GM19238 (cell line): ENCODE measurements around the gene PHKA2.
"Not testable (repeated sequence)": the region's sequence is repeated elsewhere in the genome, so short reads cannot be mapped to it uniquely, and the experiment has no call there.

Source experiments
- DNase-seq: peaks from one replicate; pipeline ENCODE4 v3.0.0; 2011; ENCODE audit warnings: low spot score; ENCODE audit not compliant: insufficient read length

PHKA2 gene, protein sequence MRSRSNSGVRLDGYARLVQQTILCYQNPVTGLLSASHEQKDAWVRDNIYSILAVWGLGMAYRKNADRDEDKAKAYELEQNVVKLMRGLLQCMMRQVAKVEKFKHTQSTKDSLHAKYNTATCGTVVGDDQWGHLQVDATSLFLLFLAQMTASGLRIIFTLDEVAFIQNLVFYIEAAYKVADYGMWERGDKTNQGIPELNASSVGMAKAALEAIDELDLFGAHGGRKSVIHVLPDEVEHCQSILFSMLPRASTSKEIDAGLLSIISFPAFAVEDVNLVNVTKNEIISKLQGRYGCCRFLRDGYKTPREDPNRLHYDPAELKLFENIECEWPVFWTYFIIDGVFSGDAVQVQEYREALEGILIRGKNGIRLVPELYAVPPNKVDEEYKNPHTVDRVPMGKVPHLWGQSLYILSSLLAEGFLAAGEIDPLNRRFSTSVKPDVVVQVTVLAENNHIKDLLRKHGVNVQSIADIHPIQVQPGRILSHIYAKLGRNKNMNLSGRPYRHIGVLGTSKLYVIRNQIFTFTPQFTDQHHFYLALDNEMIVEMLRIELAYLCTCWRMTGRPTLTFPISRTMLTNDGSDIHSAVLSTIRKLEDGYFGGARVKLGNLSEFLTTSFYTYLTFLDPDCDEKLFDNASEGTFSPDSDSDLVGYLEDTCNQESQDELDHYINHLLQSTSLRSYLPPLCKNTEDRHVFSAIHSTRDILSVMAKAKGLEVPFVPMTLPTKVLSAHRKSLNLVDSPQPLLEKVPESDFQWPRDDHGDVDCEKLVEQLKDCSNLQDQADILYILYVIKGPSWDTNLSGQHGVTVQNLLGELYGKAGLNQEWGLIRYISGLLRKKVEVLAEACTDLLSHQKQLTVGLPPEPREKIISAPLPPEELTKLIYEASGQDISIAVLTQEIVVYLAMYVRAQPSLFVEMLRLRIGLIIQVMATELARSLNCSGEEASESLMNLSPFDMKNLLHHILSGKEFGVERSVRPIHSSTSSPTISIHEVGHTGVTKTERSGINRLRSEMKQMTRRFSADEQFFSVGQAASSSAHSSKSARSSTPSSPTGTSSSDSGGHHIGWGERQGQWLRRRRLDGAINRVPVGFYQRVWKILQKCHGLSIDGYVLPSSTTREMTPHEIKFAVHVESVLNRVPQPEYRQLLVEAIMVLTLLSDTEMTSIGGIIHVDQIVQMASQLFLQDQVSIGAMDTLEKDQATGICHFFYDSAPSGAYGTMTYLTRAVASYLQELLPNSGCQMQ

DNA sequence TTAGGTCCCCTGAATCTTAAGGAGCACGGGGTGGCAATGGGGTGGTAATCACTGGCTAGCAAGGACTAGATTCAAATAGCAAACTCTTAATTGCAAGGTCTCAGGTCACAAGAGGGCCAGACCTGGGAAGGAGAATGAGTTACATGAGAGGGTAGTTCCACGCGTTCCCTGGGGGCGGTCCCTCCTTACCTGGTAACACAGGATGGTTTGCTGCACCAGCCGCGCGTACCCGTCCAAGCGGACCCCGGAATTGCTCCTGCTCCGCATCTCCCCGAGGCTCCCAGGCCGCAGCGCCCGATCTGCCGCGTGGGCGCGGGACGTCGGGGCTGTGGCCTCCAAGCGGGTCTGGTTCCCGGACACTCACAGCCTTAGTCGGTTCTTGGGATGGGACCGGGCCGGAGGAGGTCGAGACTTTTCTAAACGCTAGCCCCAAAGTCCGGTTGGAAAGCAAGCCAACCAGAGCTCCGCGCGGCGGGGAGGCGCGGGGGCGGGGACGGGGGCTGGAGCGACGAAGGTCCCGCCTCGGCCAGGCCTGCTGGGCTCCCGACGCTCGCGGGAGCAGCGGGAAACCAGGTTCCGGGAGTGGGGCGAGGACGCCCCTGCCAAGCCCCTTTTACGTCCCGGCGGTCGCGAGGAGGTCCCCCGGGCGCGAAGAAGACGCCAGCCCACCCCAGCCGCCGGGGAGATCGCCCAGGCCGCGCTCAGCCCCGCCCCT, at the start of gene PHKA2:
Gene PHKA2, minus strand, starts transcription at position 449 of the 715 bp plus-strand sequence. Its CDS starts 182 bp downstream, at position 267.
- peak; percentile 30 for DNase-seq

DNA sequence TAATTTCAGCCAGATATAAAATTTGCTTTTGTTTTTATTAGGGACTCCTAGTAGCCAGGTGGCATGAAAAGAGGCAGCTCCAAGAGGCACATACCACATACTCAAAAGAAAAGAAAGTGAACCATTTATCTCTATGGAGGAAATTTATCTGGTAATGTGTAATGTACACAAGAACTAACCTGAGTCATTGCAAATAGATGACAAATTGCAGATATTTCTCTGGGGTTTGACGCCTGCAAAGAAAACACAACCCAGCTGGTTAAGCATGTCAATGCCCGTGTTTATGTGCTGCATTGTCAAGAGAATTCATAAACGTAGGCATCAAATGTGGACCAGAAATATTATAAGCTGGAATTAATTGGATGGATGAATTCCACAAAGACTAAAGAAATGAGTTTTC, 46.9 kb upstream of the PHKA2 start:
- no peak for DNase-seq

DNA sequence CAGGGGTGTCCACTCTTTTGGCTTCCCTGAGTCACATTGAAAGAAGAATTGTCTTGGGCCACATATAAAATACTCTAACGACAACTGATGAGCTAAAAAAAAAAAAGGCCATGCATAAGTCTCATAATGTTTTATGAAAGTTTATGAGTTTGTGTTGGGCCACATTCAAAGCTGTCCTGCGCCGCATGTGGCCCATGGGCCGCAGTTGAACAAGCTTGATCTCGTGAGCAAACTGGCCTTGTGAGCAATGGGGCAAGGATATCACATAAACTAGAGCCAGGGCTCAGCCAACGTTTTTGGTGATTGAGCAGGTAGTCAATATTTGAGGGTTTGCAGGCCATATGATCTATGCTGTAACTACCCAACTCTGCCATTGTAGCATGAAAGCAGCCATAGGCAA, 44.6 kb upstream of the PHKA2 start:
- DNase-seq: no peak

DNA sequence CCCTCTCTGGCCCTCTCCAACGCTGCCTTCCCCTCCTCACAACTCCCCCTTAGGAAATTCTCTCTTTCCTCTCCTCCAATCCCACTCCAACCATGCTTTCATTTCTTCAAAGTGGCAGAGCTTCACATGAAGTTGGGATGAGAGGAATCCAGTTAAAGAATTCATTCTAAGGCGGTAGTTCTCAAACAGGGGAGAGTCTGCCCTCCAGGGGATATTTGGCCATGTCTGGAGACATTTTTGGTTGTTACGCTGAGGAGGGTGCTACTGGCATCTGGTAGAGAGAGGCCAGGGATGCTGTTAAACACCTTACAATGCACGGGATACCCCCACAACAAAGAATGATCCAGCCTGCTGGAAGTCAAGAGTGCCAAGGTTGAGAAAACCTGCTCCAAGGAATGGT, 40.5 kb upstream of the PHKA2 start:
- no peak for DNase-seq

DNA sequence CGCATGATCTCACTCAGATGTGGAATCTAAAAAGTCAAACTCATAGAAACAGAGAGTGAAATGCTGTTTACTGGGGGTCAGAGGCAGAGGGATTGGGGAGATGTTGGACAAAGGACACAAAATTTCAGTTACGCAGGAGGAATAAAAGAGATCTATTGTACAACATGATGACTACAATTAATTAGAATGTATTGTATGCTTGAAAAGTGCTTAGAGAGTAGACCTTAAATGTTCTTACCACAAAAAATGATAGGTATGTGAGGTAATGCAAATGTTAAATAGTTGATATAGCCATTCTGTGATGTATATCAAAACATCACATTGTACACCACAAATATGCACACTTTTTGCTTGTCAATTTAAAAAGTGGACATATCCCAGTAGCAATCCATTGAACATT, 36.1 kb upstream of the PHKA2 start:
- DNase-seq: no peak

DNA sequence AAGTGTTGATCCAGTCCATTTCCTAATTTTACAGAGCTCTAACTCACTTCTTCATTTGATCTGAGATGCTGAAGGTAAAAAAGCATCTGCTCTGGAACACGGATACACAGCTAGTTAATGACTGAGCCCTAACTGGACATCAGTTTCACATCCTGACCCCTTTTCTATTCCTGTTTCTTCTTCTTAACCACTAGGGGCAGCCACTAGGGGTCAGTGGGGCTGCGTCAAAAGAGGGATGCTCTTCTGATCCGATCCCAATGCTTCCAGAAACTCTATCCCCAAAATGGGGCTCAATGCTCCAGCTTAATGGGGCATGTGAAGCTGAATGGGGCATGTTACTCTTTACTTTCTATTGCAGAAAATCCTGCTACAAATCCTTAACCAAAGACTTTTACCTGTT, 33.4 kb upstream of the PHKA2 start:
- DNase-seq: no peak

DNA sequence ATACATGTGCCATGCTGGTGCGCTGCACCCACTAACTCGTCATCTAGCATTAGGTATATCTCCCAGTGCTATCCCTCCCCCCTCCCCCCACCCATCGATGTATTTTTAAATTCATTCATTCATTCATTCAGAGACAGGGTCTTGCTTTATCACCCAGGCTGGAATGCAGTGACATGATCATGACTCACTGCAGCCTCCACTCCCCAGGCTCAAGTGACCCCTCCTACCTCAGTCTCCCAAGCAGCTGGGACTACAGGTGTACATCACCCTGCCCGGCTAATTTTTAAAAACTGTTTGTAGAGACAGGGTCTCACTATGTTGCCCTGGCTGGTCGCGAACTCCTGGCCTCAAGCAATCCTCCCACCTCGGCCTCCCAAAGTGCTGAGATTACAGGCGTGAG, 32.7 kb upstream of the PHKA2 start:
- DNase-seq: not testable (repeated sequence)

DNA sequence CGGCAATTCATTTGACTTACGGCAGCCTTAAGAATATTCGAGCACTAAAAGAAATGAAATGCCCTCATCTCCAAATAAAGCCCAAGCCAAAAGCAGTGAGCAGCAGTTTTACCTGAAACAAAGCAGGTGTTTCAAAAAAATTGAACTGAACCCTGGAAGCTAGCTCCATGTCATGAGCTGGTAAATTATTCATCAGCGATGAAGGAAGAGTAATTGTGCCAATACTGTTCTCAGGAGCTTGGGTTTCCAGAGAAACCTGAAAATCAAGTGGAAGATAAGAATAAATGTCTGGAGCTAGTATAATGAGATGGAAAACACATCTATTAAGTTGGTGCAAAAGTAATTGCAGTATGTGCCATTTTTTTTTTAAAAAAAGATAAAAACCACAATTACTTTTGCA, 24.0 kb upstream of the PHKA2 start:
- DNase-seq: no peak

DNA sequence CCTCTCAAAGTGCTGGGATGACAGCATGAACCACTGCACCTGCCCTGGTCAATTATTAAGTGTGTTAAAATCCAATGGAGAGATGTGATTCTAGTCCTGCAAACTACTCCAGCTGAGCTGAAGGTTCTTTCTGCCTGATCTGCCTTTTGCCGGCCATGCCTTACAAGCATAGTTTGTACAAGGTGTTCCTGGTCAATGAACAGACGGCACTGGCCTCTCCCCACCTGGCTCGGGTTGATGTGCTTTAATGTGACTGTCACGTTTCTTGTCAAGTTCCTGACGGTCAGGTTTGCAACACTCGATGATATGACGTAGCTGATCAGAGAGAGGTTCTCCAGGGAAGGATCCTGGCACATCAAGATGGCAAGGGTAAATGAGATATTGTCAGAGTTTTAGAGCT, 23.1 kb upstream of the PHKA2 start:
- no peak for DNase-seq

DNA sequence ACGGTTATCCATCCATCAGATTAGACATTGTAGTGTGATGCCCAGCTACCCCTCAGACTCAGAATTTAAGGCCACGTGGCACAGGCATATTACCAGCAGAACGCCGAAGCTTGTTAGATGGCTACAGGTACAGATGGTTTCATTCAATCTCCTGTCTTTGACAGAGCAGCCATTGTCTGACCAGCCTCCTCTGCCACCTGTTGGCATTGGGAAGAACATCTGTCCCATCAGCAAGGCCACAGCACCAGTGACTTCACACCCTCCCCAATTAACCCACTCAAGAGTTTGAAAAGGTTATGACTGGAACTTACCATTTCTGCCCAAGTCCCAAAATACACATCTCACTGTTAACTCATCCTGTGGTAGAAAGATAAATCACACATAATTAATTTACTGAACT, 22.0 kb upstream of the PHKA2 start:
- no peak for DNase-seq

DNA sequence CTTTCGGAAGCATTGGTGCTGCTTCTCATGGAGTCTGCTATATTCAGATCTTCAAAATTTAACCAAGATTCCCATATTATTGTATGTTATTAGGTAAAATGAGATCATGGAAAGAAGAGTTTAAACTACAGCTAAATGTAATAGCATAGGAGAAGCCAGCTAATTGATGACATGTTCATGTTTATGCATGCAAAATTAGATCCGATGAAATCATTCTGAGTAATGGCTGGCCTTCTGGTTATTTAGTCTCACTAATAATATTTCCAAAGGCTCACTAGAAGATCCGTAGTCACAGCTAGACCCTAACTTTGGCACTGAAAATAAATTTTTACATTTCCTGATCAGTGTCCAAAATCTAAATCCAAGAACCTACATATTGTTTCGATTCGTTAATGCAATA, 19.8 kb upstream of the PHKA2 start:
- no peak for DNase-seq

DNA sequence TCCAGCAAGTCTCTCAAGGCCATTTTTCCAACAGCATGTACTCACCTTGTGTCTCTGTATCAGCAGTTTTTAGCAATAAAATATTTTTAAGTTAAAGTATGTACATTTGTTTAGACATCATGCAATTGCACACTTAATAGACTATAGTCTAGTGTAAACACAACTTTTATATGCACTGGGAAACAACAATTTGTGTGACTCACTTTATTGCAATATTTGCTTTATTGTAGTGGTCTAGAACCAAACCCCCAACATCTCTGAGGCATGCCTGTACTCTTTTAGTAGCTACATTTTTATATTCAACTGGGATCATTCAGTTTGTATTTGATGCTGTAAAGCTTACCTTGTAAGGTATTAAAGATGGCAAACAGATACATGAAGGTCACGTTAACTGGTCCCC, 14.7 kb upstream of the PHKA2 start:
- DNase-seq: no peak

DNA sequence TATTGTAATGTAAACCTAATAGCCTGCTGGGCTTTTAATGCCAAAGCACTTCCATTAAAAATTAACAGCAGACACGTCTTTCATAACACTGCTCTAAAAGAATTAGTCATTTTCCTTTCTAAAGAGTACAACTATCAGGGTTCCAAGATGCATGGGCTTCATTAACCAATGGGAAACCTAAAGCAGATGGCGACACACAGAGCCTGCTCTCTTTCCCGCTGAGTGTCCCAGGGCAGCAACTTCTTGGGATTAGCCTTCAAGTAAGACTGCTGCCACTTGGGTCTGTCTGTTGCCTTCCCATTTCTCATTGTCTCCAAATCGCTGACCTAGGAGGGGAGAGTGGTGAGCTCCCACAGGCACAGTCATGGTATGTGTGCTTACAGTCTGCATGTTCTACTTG, 14.0 kb upstream of the PHKA2 start:
- no peak for DNase-seq

DNA sequence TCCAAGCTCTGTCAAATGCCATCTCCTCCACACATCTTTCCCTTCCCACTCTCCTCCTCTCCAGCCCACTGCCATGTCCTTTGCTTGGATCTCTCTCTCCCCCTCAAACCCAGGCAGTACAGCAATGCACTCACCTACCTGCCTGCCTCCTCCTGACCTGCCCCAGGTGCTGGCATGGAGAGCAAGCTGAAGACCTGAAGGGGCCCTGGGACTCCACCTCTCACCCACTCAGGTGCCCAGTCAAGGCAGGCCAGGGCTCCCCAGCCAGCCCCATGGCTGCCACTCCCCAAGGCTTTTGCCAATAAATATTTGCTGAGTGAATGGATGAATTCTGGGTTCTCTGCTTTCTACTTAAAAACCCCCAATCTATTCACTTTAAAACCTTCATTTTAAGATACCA, 12.6 kb upstream of the PHKA2 start:
- no peak for DNase-seq

DNA sequence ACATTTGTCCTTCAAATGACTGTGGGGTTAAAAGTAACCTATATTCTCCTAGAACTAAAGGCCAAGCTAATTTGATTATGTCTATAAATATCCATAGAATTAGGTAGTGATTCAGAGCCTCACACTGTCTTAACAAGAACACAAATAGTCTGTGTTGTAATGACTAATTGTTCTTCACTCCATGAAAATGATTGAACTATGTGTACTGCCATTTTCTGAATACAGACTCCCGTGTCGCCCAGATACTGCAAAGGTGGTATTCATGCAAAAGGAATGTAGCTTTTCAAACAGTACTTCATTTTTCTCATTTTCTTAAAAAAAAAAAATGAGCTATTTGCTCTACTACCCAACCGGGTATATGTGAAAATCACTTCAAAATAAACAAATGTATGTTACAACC, 11.3 kb upstream of the PHKA2 start:
- DNase-seq: no peak

DNA sequence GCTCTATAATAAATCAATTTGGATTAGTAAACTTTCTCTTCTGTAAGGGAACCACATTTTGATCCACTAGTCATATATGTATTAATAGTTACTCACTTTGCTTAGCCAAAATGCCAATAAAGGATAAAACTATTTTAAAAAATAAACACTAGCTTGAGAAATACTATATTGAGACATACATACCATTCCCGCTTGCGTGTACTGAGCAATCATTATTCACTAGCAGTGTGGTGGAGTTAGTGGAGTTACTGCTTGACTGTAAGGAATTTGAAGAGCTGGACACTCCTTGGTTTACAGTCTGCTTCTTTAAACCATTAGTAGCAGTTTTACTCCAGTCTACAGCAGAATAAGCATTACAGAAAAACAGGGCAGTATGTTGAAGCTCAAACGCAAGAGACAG, 10.8 kb upstream of the PHKA2 start:
- no peak for DNase-seq

DNA sequence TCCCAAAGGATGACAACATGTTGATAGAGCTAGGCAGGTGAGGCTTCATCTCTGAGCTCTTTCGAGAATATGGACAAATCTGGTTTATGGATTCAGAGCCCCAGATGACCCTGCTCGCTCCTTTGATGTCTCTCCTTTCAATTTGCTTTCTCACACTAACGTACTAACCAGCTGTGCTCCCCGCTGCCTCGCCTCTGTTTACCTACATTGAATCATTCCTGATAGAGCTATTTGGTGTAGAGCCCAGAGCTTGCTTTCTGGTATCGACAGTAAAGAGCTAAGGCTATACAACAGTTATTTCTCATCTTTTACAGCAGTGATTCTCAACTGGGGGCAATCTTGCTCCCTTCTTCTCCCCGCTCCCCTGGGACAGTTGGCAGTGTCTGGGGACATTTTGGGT, 8.9 kb upstream of the PHKA2 start:
- DNase-seq: no peak

DNA sequence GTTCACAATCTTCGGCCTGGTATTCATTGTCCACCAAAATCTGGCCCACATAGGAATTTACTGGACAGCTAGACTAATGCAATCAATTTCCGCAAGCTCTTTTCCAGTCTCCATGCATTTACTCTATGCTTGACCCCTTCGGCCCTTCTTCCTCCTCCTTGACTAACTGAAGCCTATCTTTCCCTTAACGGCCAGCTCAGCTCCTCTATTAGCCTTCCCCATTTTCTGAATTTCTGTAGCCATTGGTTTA, 1.2 kb upstream of the PHKA2 start:
- no peak for DNase-seq

DNA sequence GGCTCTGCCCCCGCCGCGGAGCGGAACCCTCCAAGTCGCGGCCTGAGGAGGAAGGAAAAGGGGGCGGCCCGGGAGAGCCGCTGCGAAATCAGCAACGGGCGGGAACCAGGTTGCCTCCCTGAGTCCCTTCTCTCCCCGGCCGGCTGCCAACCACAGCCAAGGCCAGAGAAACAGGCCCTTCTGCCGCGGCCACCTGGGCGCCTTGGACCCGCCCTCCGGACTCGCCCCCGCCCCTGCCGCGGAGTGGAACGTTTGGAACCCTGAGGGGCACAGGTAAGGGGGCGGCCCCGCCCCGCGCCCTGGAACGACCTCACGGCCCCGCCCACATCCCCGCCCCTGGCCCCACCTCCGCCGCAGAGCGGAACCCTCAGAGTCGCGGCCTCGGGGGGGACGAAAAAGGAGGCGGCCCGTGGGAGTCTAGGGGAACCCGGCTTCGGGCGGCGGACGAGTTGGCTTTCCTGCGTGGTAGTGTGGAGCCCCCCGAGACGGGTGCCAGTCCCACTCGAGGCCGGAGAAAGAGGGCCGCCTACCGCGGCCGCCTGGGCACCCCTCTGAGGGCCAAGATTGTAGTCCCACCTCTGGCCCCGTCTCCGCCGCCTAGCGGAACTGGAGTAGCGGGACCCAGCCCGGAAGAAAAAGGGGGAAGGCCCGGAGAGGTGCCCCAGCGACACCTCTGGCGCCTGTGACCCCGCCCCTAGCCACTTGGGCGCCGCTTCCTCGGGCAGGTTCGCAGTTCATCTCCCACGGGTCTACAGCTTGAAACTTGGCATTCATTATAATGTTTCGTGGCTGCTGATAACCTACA, 669 bp upstream of the PHKA2 start:
- DNase-seq: peak; percentile 73

DNA sequence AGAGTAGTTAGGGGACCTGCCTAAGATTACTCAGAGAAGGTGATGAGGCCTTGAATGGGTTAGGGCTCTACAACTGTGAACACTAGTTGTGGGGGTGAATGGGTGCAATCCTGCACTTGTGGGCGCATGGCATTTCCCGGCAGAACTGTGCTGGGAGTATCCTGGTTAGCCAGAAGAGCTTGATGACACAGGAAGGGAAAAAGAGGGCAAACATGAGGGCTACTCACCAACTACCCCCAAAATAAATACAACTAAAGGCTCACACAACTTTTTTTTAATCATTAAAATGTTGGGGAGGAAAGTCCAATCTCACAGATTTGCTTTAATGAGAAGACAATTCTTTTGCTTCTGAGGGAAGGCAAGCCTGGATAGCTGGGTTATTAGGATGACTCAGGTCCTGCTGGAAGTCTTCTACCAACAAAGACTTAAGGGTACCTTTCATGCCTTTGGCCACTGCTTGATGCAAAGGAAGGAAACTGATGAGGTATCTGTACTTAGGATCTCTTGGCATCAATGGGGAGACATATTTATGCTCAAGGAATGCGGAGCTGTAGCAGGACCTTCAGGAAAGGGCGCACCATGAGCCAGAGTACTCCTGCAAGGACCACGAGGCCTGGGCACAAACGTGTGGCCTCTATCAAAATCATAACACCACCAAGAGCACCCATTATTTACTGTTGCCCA, 2.6 kb downstream of the PHKA2 start:
- no peak for DNase-seq
